ENCODE measurements around the gene TYW1.
"Not testable (repeated sequence)": the region's sequence is repeated elsewhere in the genome, so short reads cannot be mapped to it uniquely, and the experiment has no call there.

TYW1 gene

DNA sequence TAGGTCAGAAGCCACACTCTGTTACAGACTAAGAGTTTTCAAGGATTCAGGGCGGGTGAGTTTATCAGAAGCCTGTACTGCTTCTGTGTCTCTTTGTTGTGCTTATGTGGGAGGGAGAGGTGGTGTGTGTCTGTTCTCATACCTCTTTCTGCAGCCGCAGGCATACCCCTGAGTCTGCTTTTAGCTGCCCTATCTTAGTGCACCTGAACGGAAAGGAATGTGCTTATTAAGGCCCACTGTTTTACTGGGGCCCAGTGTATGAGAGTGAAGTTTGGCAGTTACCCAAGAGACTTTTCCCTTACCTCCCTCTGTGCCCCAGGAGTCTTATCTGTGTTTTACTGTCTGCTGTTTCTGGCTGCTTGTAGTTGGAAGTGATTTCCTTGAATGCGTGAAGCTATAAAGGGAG, 104.3 kb downstream of the TYW1 start:
- Histone ChIP-seq H3K36me3 (ENCODE audit: control insufficient read depth in 4 of 4, insufficient read depth in 4 of 4, low read length in 3 of 4) (peaks cover 0 to 6% (median 1%) of the 10 kb centered on the region in 4 experiments), H3K4me1 (ENCODE audit: control extremely low read depth in 1 of 4, control insufficient read depth in 4 of 4, insufficient read depth in 4 of 4, low read length in 3 of 4) (peaks cover 0 to 4% (median 0%) of the 10 kb centered on the region in 4 experiments), H3K27me3 (replicated peaks in 2 of 5; ENCODE audit: control insufficient read depth in 4 of 5, insufficient read depth in 5 of 5, low read length in 4 of 5) (no peaks in the 10 kb centered on the region), H3K9me3 (ENCODE audit: control extremely low read depth in 1 of 5, control insufficient read depth in 4 of 5, insufficient read depth in 2 of 5, low read depth in 1 of 5, low read length in 4 of 5) (no peaks in the 10 kb centered on the region), H3K4me3 (ENCODE audit: control insufficient read depth in 1 of 7, extremely low read depth in 1 of 7, insufficient read depth in 4 of 7, low read depth in 2 of 7, low read length in 6 of 7) (no peak overlapping the region), H3K27ac (ENCODE audit: insufficient read depth in 1 of 2, low read depth in 1 of 2, low read length in 2 of 2, poor library complexity in 1 of 2, severe bottlenecking in 2 of 2) (no peak overlapping the region)
- 100% methylated on average over 2 of the region's 4 CpGs for WGBS (ENCODE audit: insufficient coverage)
- CTCF ChIA-PET, result no interaction called here
- no peak for DNase-seq
- POLR2A ChIA-PET, result no interaction called here

DNA sequence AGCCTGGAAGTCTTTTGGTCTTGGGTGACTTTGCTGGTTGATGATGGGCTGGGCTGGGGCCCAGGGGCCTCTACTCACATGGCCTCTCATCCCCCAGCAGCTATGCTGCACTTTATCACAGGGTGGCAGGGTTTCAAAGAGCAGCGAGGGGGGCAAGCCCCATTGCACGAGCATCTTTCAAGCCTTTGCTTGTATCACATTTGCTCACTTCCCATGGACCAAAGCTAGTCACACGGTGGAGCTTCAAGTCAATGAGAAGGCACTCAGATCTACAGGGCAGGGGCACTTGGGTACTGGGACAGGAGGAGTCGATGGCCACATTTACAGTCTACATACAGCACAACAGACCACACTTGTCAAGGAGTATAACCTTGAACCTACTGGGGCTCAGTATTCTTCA, 108.3 kb downstream of the TYW1 start:
- POLR2A ChIA-PET; H3K36me3 ChIP-seq (ENCODE audit: control insufficient read depth in 4 of 4, insufficient read depth in 4 of 4, low read length in 3 of 4); H3K4me3 ChIP-seq (ENCODE audit: control insufficient read depth in 1 of 7, extremely low read depth in 1 of 7, insufficient read depth in 4 of 7, low read depth in 2 of 7, low read length in 6 of 7); H3K9me3 ChIP-seq (ENCODE audit: control extremely low read depth in 1 of 5, control insufficient read depth in 4 of 5, insufficient read depth in 2 of 5, low read depth in 1 of 5, low read length in 4 of 5); CTCF ChIA-PET; H3K27me3 ChIP-seq (replicated peaks in 2 of 5; ENCODE audit: control insufficient read depth in 4 of 5, insufficient read depth in 5 of 5, low read length in 4 of 5); H3K27ac ChIP-seq (ENCODE audit: insufficient read depth in 1 of 2, low read depth in 1 of 2, low read length in 2 of 2, poor library complexity in 1 of 2, severe bottlenecking in 2 of 2); H3K4me1 ChIP-seq (ENCODE audit: control extremely low read depth in 1 of 4, control insufficient read depth in 4 of 4, insufficient read depth in 4 of 4, low read length in 3 of 4); DNase-seq: not testable (repeated sequence)
- 100% methylated on average over 2 of the region's 4 CpGs for WGBS (ENCODE audit: insufficient coverage)

DNA sequence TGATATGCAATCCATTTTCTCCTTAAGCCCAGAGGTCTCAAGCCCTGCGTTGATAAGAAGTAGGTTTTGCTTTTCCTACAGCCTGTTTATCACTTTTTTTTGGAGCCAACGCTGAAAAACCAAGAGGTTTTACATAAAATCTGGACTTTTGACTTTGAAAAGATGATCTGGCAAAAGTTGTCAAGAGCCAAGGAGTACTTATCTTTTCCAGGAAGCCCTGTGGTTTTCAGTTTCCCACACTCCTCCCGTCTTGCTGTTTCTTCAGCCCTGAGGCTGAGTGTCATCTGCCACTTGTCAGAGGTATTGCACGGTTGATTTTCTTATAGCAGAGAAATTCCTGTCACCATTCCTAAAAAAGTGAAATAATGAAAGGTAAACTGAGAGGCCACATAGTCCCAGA, 108.7 kb downstream of the TYW1 start:
- 25% methylated on average over 3 of the region's 4 CpGs for WGBS (ENCODE audit: insufficient coverage)
- Histone ChIP-seq H3K27me3 (replicated peaks in 2 of 5; ENCODE audit: control insufficient read depth in 4 of 5, insufficient read depth in 5 of 5, low read length in 4 of 5) (no peaks in the 10 kb centered on the region), H3K36me3 (ENCODE audit: control insufficient read depth in 4 of 4, insufficient read depth in 4 of 4, low read length in 3 of 4) (peaks cover 0 to 9% (median 3%) of the 10 kb centered on the region in 4 experiments), H3K4me3 (ENCODE audit: control insufficient read depth in 1 of 7, extremely low read depth in 1 of 7, insufficient read depth in 4 of 7, low read depth in 2 of 7, low read length in 6 of 7) (no peak overlapping the region), H3K9me3 (ENCODE audit: control extremely low read depth in 1 of 5, control insufficient read depth in 4 of 5, insufficient read depth in 2 of 5, low read depth in 1 of 5, low read length in 4 of 5) (no peaks in the 10 kb centered on the region), H3K4me1 (ENCODE audit: control extremely low read depth in 1 of 4, control insufficient read depth in 4 of 4, insufficient read depth in 4 of 4, low read length in 3 of 4) (peaks cover 0 to 4% (median 0%) of the 10 kb centered on the region in 4 experiments), H3K27ac (ENCODE audit: insufficient read depth in 1 of 2, low read depth in 1 of 2, low read length in 2 of 2, poor library complexity in 1 of 2, severe bottlenecking in 2 of 2) (no peak overlapping the region)
- ChIA-PET POLR2A (no interaction called here), CTCF (no interaction called here)
- DNase-seq, result peak; percentile 11 to 17 (median 16)

DNA sequence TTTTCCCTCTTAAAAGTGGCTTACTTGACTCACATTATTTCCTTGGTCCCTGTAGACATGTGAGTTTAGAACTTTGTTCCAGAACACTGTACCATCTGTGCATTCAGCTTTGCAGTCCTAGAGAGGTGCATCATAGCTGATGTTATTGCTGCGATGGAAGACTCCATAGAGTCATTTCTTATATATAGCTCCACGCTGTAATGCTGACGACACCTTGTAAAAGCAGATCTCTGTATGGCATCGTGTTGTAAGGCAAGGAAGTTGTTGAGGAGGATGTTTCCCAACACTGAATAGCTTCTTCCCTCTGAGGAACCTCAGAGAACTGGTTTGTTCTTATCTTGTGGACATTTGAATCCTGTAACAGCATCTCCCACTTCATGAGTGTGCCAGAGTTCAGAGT, 109.6 kb downstream of the TYW1 start:
- H3K36me3 ChIP-seq (ENCODE audit: control insufficient read depth in 4 of 4, insufficient read depth in 4 of 4, low read length in 3 of 4); DNase-seq; H3K4me1 ChIP-seq (ENCODE audit: control extremely low read depth in 1 of 4, control insufficient read depth in 4 of 4, insufficient read depth in 4 of 4, low read length in 3 of 4); H3K27ac ChIP-seq (ENCODE audit: insufficient read depth in 1 of 2, low read depth in 1 of 2, low read length in 2 of 2, poor library complexity in 1 of 2, severe bottlenecking in 2 of 2); POLR2A ChIA-PET; H3K27me3 ChIP-seq (replicated peaks in 2 of 5; ENCODE audit: control insufficient read depth in 4 of 5, insufficient read depth in 5 of 5, low read length in 4 of 5); CTCF ChIA-PET; H3K4me3 ChIP-seq (ENCODE audit: control insufficient read depth in 1 of 7, extremely low read depth in 1 of 7, insufficient read depth in 4 of 7, low read depth in 2 of 7, low read length in 6 of 7); H3K9me3 ChIP-seq (ENCODE audit: control extremely low read depth in 1 of 5, control insufficient read depth in 4 of 5, insufficient read depth in 2 of 5, low read depth in 1 of 5, low read length in 4 of 5): not testable (repeated sequence)
- no CpG with 5 or more reads among the region's 4 CpGs for WGBS (ENCODE audit: insufficient coverage)

DNA sequence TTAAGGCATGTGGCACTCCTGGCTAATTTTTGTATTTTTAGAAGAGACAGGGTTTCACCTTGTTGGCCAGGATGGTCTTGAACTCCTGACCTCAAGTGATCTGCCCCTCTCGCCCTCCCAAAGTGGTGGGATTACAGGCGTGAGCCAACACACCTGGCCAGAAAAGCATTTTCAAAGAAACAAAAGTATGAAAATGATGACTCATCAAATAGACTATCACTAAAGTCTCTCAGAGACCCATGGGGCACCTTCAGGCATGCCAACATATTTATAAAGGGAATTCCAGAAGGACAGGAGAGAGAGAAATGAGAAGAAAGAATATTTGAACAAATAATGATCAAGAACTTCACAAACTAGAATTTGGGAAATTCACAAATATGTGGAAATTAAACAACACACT, 114.7 kb downstream of the TYW1 start:
- CTCF ChIA-PET; H3K27me3 ChIP-seq (replicated peaks in 2 of 5; ENCODE audit: control insufficient read depth in 4 of 5, insufficient read depth in 5 of 5, low read length in 4 of 5); POLR2A ChIA-PET; H3K27ac ChIP-seq (ENCODE audit: insufficient read depth in 1 of 2, low read depth in 1 of 2, low read length in 2 of 2, poor library complexity in 1 of 2, severe bottlenecking in 2 of 2); H3K9me3 ChIP-seq (ENCODE audit: control extremely low read depth in 1 of 5, control insufficient read depth in 4 of 5, insufficient read depth in 2 of 5, low read depth in 1 of 5, low read length in 4 of 5); DNase-seq; H3K4me3 ChIP-seq (ENCODE audit: control insufficient read depth in 1 of 7, extremely low read depth in 1 of 7, insufficient read depth in 4 of 7, low read depth in 2 of 7, low read length in 6 of 7); H3K36me3 ChIP-seq (ENCODE audit: control insufficient read depth in 4 of 4, insufficient read depth in 4 of 4, low read length in 3 of 4); H3K4me1 ChIP-seq (ENCODE audit: control extremely low read depth in 1 of 4, control insufficient read depth in 4 of 4, insufficient read depth in 4 of 4, low read length in 3 of 4): not testable (repeated sequence)
- 92% methylated on average over 2 of the region's 2 CpGs for WGBS (ENCODE audit: insufficient coverage)

DNA sequence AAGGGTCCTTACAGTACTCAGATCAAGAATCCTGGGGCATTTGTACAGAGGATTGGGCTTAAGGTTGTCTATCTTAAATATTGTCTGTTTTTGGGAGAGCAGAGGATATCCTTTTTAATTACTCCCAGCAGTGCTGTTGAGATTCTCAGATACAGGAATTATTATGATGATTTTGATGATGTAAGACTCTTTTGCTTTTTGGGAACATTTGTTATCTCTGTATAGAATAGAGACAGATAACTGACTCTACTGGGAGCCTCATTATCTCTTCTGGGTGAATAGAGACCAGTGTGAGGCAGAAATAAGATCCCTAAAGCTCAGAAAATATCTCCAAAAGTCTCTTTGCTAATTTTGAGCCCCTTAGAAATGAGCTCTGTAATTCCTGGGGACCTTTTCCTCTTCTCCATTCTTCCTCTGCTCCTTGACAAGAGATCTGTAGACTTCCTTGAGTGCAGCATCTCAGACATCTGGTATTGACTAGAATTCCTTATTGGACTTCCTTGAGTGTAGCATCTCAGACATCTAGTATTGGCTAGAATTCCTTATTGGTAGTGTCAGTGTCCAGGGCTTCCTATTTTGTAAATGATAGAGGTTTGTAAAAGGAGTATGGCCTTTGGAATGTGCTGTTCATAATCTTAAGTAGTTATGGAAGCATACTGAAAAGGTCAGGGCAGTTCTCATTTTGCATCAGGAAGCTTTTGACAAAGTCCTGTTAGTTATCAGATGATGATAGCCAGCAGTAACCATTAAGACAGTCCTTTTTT, 118.0 kb downstream of the TYW1 start:
- H3K9me3 ChIP-seq (ENCODE audit: control extremely low read depth in 1 of 5, control insufficient read depth in 4 of 5, insufficient read depth in 2 of 5, low read depth in 1 of 5, low read length in 4 of 5); H3K4me1 ChIP-seq (ENCODE audit: control extremely low read depth in 1 of 4, control insufficient read depth in 4 of 4, insufficient read depth in 4 of 4, low read length in 3 of 4); H3K27me3 ChIP-seq (replicated peaks in 2 of 5; ENCODE audit: control insufficient read depth in 4 of 5, insufficient read depth in 5 of 5, low read length in 4 of 5); POLR2A ChIA-PET; H3K27ac ChIP-seq (ENCODE audit: insufficient read depth in 1 of 2, low read depth in 1 of 2, low read length in 2 of 2, poor library complexity in 1 of 2, severe bottlenecking in 2 of 2); CTCF ChIA-PET; DNase-seq; H3K4me3 ChIP-seq (ENCODE audit: control insufficient read depth in 1 of 7, extremely low read depth in 1 of 7, insufficient read depth in 4 of 7, low read depth in 2 of 7, low read length in 6 of 7): not testable (repeated sequence)
- peaks cover 0 to 13% (median 2%) of the 10 kb centered on the region in 4 experiments for H3K36me3 ChIP-seq (ENCODE audit: control insufficient read depth in 4 of 4, insufficient read depth in 4 of 4, low read length in 3 of 4)

DNA sequence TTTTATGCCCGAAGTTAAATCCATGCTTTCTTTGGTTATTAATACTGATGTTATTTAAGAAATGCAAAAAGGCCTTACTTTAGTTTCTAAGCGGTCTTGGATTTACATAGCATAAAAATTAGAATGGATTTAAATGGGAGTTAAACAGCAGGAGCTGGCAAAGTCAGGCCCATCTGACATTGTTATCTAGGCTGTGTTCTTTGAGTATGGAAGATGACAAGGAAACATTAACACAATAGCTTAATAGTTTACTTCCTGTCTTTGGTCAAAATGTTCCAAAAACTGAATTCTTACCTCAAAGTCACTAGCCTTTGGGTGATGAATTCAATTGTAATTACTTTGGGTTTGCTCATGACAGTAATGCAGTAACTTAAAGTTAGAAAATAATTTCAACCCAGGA, 123.9 kb downstream of the TYW1 start:
- DNase-seq; H3K4me1 ChIP-seq (ENCODE audit: control extremely low read depth in 1 of 4, control insufficient read depth in 4 of 4, insufficient read depth in 4 of 4, low read length in 3 of 4); H3K27ac ChIP-seq (ENCODE audit: insufficient read depth in 1 of 2, low read depth in 1 of 2, low read length in 2 of 2, poor library complexity in 1 of 2, severe bottlenecking in 2 of 2); CTCF ChIA-PET; H3K36me3 ChIP-seq (ENCODE audit: control insufficient read depth in 4 of 4, insufficient read depth in 4 of 4, low read length in 3 of 4); H3K27me3 ChIP-seq (replicated peaks in 2 of 5; ENCODE audit: control insufficient read depth in 4 of 5, insufficient read depth in 5 of 5, low read length in 4 of 5); H3K9me3 ChIP-seq (ENCODE audit: control extremely low read depth in 1 of 5, control insufficient read depth in 4 of 5, insufficient read depth in 2 of 5, low read depth in 1 of 5, low read length in 4 of 5); H3K4me3 ChIP-seq (ENCODE audit: control insufficient read depth in 1 of 7, extremely low read depth in 1 of 7, insufficient read depth in 4 of 7, low read depth in 2 of 7, low read length in 6 of 7); POLR2A ChIA-PET: not testable (repeated sequence)
- 100% methylated on average over 1 of the region's 2 CpGs for WGBS (ENCODE audit: insufficient coverage)

Data from common myeloid progenitor, CD34-positive (primary cell).